SHP77 (cell line): Measurements from ENCODE around the gene ARCN1.
"Not testable (repeated sequence)": the region's sequence is repeated elsewhere in the genome, so short reads cannot be mapped to it uniquely, and the experiment has no call there.

ENCODE experiments used
- DNase-seq, 2 experiments: peaks; one replicate each; lab custom pipeline; 2025; lab: John Stamatoyannopoulos, UW

ARCN1 gene

GRCh38 chr11:118544647-118545010, 27.6 kb upstream of the ARCN1 start:
- no peak for DNase-seq

DNA sequence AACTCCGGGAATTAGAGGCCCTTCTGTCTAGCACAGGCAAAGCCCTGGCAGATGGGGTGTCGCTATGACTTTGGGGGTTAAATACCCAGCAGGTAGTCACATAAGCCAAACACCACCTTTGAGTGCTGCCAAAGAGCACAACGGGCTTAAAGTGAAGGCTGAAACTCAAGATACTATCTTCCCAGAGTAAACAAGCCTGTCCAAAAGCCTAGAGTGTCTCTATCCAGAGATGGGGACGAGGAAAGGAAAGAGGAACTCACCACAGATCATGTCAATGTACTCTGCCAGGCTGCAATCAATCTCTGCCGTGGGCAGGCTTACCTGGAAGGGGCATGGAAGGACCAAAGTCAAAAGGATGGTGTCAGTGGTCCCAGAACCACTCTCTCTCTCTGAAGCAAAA, 26.7 kb upstream of the ARCN1 start:
- no peak for DNase-seq

DNA sequence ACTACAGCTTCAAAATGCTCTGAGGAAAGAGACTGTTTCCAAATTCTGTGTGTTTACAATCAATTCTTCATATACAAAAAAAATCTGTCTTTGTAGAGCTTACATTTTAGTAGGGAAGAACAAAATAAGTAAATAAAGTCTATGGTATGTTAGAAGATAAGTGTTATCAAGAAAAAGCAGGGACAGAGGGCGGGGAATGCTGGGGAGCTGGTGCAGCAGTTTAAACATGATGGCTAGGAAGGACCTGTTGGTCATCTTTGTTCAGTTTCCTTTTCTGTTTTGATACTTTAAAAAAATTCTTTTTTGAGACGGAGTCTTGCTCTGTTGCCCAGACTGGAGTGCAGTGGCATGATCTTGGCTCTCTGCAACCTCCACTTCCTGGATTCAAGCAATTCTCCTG, 25.1 kb upstream of the ARCN1 start:
- no peak for DNase-seq

DNA sequence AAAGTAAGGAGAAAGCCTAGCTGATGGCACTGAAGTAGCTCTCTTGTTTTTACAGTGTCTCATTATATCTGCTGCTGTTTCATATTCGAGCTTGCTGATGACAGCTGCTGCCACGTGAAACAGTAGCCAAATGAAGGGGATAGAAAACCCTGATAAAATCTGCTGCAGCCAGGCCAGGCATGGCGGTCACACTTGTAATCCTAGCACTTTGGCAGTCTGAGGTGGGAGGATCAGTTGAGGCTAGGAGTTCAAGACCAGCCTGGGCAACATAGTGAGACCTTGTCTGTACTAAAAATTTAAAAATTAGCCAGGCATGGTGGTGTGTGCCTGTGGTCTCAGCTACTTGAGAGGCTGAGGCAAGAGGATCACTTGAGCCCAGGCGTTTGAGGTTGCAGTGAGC, 19.9 kb upstream of the ARCN1 start:
- DNase-seq = no peak

- no peak for DNase-seq
These were observed 11.4 kb upstream of the ARCN1 start for GRCh38 chr11:118560806-118561205.

DNA sequence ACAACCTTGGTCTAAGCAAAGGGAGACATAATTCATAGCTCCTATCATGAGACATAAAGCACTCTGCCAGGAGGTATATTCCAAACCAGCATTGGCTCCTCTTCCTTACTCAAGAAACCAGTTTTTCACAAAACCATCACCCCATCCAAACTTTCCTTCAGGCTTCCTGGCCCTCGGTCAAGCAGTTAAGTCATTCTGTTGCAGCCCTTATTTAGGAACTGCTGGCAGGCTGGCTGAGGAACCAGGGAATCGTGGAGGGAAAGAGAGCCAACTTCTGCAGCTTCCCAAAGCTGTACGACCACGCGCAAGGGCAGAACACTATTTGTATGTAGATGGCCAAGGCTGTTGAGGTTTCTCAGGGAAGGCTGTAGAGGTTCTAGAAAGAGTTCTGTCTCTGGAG, 7.2 kb upstream of the ARCN1 start:
- no peak for DNase-seq

- no peak for DNase-seq
These were observed 2.5 kb upstream of the ARCN1 start for GRCh38 chr11:118569670-118570069.

GRCh38 chr11:118570787-118571186, 1.4 kb upstream of the ARCN1 start:
- DNase-seq = no peak

- DNase-seq = not testable (repeated sequence)
These were observed 528 bp upstream of the ARCN1 start for GRCh38 chr11:118571701-118572060.

GRCh38 chr11:118572981-118573550, 857 bp downstream of the ARCN1 start:
- DNase-seq = no peak

DNA sequence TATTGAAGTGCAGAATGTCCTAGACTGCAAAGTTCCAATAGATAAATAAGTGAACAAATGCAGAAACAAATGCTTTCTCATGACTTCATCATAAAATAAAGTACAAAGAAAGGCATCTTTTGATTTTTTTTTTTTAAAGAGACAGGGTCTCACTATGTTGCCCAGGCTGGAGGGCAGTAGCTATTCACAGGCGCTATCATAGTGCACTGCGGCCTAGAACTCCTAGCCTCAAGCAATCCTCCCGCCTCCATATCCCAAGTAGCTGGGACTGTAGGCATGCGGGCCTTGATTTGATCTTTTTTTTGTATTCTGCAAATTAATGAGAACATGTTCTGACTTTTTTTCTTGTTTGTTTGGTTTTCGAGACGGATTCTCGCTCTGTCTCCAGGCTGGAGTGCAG, 2.4 kb downstream of the ARCN1 start:
- no peak for DNase-seq

DNA sequence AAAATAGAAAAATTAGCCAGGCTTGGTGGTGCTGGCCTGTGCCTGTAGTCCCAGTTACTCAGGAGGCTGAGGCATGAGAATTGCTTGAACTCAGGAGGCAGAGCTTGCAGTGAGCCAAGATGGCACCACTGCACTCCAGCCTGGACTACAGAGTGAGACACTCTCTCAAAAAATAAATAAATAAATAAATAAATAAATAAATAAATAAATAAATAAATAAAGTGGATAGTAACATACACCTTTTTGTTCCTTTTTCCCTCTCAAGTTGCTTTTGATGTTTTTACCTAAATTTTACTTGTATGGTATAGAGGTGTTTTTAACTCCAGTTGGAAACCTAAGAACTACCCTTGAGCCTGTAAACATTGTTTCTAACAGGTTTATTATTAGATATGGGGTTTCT, 5.8 kb downstream of the ARCN1 start:
- not testable (repeated sequence) for DNase-seq

DNA sequence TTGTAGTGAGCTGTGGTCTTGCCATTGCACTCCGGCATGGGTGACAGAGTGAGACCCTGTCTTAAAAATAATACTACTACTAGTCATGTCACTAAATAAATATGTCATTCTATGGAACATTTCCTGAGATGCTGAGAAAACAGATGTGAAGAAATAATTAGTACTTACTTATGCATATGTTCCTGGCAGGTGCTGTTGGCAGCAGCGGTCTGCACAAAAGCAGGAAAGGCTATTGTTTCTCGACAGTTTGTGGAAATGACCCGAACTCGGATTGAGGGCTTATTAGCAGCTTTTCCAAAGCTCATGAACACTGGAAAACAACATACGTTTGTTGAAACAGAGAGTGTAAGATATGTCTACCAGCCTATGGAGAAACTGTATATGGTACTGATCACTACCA, 8.8 kb downstream of the ARCN1 start:
- no peak for DNase-seq

DNA sequence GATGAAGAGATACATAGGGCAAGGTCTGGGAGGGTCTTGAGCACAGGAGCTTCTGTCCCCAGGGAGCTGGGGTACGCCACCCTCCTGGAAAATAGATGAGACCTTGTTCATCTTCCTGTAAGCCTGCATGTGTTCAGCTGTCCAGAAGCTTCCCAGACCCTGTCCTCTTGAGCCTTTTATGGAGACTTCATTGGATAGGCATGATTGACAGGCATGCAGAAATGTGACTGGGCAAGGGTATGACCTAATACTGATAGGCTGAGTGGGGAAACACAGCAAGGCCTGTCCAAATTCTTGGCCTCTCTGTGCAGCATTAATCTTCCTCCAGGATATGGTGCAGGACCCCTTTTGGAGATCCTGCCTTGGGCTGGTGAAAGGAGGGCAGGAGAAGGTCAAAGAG, 15.7 kb downstream of the ARCN1 start:
- no peak for DNase-seq

- no peak for DNase-seq
These were observed 20.6 kb downstream of the ARCN1 start for GRCh38 chr11:118592616-118593367.

GRCh38 chr11:118594984-118595383, 22.8 kb downstream of the ARCN1 start:
- peak in 1 of 2 experiments; percentile 15 for DNase-seq

DNA sequence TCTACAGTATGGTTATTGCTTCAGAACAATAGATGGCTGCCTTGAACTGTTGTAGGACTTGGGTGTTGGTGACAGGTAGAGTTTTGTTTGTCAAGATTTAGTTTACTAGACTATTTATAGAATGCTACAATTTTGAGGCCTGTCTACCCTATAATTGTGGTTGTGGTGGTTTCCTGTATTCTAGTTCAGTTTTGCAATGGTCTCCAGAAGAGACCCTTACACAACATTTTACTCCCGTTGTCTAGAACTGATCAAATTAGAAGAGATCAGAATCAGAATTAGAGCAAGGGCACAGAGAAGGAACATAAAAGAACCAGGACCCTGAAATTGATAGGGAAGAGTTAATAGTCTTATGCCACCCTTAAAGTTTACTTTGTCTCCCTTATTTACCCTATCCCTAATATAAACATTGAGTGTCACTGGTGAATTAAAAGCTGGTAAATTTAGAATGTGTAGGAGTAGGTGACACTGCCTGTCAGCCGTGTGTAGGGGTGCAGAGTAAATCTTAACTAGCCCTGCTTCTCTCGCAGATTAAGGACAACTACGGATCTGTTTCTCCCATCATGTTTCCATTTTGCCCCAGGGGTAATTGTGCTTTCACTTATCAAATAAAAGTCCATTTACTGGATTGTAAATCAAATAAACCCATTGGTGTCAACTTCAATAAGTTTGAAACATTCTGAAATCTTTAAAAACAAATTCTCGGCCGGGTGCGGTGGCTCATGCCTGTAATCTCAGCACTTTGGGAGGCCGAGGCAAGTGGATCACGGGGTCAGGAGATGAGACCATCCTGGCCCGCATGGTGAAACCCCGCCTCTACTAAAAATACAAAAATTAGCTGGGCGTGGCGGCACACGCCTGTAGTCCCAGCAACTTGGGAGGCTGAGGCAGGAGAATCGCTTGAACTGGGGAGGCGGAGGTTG, 24.3 kb downstream of the ARCN1 start:
- no peak for DNase-seq

DNA sequence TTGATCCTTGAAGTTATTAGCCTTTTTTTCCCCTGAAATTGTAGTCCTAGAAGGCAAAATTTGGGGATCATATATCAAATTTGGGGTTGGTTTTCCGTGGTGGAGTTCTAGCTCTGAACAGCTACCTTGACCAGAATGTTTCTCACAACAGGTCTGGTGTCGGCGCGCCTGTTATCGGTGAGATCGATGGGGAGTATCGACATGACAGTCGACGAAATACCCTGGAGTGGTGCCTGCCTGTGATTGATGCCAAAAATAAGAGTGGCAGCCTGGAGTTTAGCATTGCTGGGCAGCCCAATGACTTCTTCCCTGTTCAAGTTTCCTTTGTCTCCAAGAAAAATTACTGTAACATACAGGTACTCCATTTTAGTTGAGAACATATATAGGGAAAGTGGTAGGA, 25.3 kb downstream of the ARCN1 start:
- DNase-seq = no peak

DNA sequence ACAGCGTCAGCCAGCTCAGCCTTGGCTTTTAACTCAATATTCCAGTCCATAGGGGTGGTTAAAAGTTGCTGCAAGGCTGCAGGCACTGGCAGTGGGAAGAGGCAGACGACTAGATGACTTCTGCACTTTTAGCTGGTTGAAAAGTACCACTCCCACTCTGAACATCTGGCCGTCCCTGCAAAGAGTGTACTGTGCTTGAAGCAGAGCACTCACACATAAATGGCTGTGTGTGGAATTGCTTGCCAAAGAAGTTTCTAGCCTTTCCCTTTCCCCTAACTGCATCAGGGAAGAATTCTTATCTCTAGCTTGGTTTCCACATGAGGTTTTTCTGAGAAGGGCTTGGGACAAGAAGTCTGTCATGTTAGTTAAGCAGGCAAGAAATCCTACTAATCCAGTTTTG, 30.1 kb downstream of the ARCN1 start:
- no peak for DNase-seq

GRCh38 chr11:118603709-118604108, 31.5 kb downstream of the ARCN1 start:
- DNase-seq = not testable (repeated sequence)

GRCh38 chr11:118604566-118604965, 32.4 kb downstream of the ARCN1 start:
- no peak for DNase-seq

DNA sequence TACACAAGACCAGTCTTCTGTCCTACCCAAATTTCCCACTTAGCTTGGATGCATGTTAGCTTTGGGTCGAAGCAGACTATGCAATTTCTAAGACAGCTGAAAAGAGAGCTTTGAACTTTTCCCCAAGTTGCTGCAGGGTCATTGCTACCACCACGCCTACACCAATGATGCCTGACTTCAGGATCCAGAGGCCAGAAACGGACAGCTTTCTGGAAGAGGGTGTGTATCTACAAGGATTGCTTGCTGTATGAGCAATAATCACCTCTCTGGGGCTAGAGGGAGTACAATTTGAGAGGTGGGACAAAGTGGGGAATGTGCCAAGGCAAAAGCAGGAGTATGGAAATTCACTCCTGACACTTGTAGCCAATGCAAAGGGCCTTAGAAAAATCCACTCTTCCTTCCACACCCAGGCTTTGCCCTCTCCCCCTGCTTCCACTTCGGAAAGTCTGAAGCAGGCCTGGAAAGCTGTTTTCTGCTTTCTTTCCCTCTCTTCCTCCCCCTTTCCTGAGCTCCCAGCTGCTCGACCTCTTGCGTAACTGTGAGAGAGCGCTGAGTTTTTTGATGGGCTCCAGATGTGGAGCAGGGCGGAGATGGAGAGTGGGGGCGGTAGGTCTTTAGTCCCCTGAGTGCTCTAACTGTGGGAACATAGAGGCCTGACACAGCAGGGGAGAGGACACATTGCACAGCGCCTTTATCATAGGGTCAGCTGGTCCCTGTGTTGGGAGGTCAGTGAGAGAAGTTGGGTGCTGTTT, 33.1 kb downstream of the ARCN1 start:
- no peak for DNase-seq
